Jurkat, Clone E6-1 (cell line): ENCODE data around the gene AGRN.
"Not testable (repeated sequence)": the region's sequence is repeated elsewhere in the genome, so short reads cannot be mapped to it uniquely, and the experiment has no call there.

Source experiments
- DNase-seq: peaks from one replicate; pipeline ENCODE4 v3.0.0-alpha.2; 2011; ENCODE audit warnings: low read depth, low spot score
- H3K4me3 ChIP-seq: 2 replicates; pipeline ENCODE4 v1.5.1; 2011; ENCODE audit warnings: mild to moderate bottlenecking, low read length, control low read depth, moderate library complexity

The AGRN gene

GRCh38 chr1:1044455-1045078 is 24.6 kb downstream of the AGRN start:
- DNase-seq = no peak

GRCh38 chr1:1045129-1045528 is 25.2 kb downstream of the AGRN start:
- no peak for DNase-seq
- H3K4me3 ChIP-seq = no peak overlapping the region

More at GRCh38 chr1:1044455-1045078, 24.6 kb downstream of the AGRN start:
- H3K4me3 ChIP-seq = no peak overlapping the region

- DNase-seq = no peak
- no peak overlapping the region for H3K4me3 ChIP-seq
Observed at GRCh38 chr1:1046243-1046642, 26.3 kb downstream of the AGRN start.

GRCh38 chr1:1046767-1047166 is 26.8 kb downstream of the AGRN start:
- H3K4me3 ChIP-seq = no peak overlapping the region
- no peak for DNase-seq

- DNase-seq = no peak
- H3K4me3 ChIP-seq = no peak overlapping the region
Observed at GRCh38 chr1:1047407-1047806, 27.5 kb downstream of the AGRN start.

- no peak for DNase-seq
- no peak overlapping the region for H3K4me3 ChIP-seq
Observed at GRCh38 chr1:1047963-1048362, 28.0 kb downstream of the AGRN start.

GRCh38 chr1:1048765-1049164 is 28.8 kb downstream of the AGRN start:
- no peak for DNase-seq
- no peak overlapping the region for H3K4me3 ChIP-seq

- no peak overlapping the region for H3K4me3 ChIP-seq
- DNase-seq = no peak
Observed at GRCh38 chr1:1049318-1050165, 29.6 kb downstream of the AGRN start.

- no peak for DNase-seq
- H3K4me3 ChIP-seq = no peak overlapping the region
Observed at GRCh38 chr1:1050577-1051052, 30.7 kb downstream of the AGRN start.

GRCh38 chr1:1051127-1051810 is 31.3 kb downstream of the AGRN start:
- DNase-seq = no peak
- H3K4me3 ChIP-seq = no peak overlapping the region

- no peak for DNase-seq
- H3K4me3 ChIP-seq = no peak overlapping the region
Observed at GRCh38 chr1:1052003-1052840, 32.3 kb downstream of the AGRN start.

- no peak for DNase-seq
- no peak overlapping the region for H3K4me3 ChIP-seq
Observed at GRCh38 chr1:1053022-1053421, 33.1 kb downstream of the AGRN start.

GRCh38 chr1:1053682-1054081 is 33.8 kb downstream of the AGRN start:
- DNase-seq = no peak
- H3K4me3 ChIP-seq = no peak overlapping the region

- DNase-seq = no peak
- no peak overlapping the region for H3K4me3 ChIP-seq
Observed at GRCh38 chr1:1054099-1054700, 34.3 kb downstream of the AGRN start.

- DNase-seq = no peak
- no peak overlapping the region for H3K4me3 ChIP-seq
Observed at GRCh38 chr1:1054971-1055370, 35.1 kb downstream of the AGRN start.

- no peak for DNase-seq
- H3K4me3 ChIP-seq = no peak overlapping the region
Observed at GRCh38 chr1:1055841-1056736, 36.2 kb downstream of the AGRN start.

- not testable (repeated sequence) for DNase-seq, H3K4me3 ChIP-seq
Observed at GRCh38 chr1:1057769-1058087, 37.8 kb downstream of the AGRN start.
